ENCODE data around the gene TMEM234.
A peak's percentile ranks its signal among the peaks of the same experiment; 100 is the strongest.

Gene TMEM234

DNA sequence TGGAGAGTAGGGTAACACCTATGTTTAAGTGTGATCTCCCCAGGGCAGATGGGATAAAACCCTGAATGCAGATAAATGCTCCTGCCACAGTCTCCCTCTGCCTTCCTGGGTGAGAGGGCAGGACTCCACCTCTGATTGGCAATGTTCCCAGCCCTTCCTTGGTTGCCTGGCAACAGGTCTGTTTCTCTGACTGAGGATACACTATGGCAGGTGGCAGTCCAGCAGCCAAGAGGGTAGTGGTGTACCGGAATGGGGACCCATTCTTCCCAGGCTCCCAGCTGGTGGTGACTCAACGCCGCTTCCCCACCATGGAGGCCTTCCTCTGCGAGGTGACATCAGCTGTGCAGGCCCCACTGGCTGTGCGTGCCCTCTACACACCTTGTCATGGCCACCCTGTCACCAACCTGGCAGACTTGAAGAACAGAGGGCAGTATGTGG lies 13.2 kb downstream of the TMEM234 start, which contains the start of gene DCDC2B:
Gene DCDC2B (plus strand): TSS at position 199 of the 438 bp plus-strand sequence. CDS start 5 bp downstream, at position 204.
- peak; percentile 60 to 61 for DNase-seq (ENCODE audit: low read depth in 2 of 2)
- TF ChIP-seq CTCF (IDR thresholded peaks at IDR 0.05; ENCODE audit: low read depth, low read length): no peak
- no peak within 1 kb of the TSS for H3K4me3 ChIP-seq (replicated peaks in 1 of 2; ENCODE audit: low read depth in 2 of 2, low read length in 2 of 2)

- DNase-seq (ENCODE audit: low read depth in 2 of 2): no peak
- no peak overlapping the region for H3K4me3 ChIP-seq (replicated peaks in 1 of 2; ENCODE audit: low read depth in 2 of 2, low read length in 2 of 2)
- no peak for TF ChIP-seq CTCF (IDR thresholded peaks at IDR 0.05; ENCODE audit: low read depth, low read length)
Measured at GRCh38 chr1:32208469-32208868, 13.7 kb downstream of the TMEM234 start.

- TF ChIP-seq CTCF (IDR thresholded peaks at IDR 0.05; ENCODE audit: low read depth, low read length): no peak
- peak; percentile 77 to 84 for DNase-seq (ENCODE audit: low read depth in 2 of 2)
- H3K4me3 ChIP-seq (replicated peaks in 1 of 2; ENCODE audit: low read depth in 2 of 2, low read length in 2 of 2): peak within 1 kb of the TSS; percentile 75 to 79
Measured at GRCh38 chr1:32205401-32206370, 16.5 kb downstream of the TMEM234 start, which contains the start of gene IQCC. Gene IQCC (plus strand): TSS chr1:32205671. CDS start chr1:32205682, 11 bp downstream.

- DNase-seq (ENCODE audit: low read depth in 2 of 2): no peak
- H3K4me3 ChIP-seq (replicated peaks in 1 of 2; ENCODE audit: low read depth in 2 of 2, low read length in 2 of 2): peak overlapping the region; percentile 75 to 79
- no peak for TF ChIP-seq CTCF (IDR thresholded peaks at IDR 0.05; ENCODE audit: low read depth, low read length)
Measured at GRCh38 chr1:32204943-32205361, 17.2 kb downstream of the TMEM234 start.

- no peak for TF ChIP-seq CTCF (IDR thresholded peaks at IDR 0.05; ENCODE audit: low read depth, low read length)
- peak; percentile 61 to 64 for DNase-seq (ENCODE audit: low read depth in 2 of 2)
- peak overlapping the region; percentile 69 to 77 for H3K4me3 ChIP-seq (replicated peaks in 1 of 2; ENCODE audit: low read depth in 2 of 2, low read length in 2 of 2)
Measured at GRCh38 chr1:32201011-32201855, 20.9 kb downstream of the TMEM234 start.

DNA sequence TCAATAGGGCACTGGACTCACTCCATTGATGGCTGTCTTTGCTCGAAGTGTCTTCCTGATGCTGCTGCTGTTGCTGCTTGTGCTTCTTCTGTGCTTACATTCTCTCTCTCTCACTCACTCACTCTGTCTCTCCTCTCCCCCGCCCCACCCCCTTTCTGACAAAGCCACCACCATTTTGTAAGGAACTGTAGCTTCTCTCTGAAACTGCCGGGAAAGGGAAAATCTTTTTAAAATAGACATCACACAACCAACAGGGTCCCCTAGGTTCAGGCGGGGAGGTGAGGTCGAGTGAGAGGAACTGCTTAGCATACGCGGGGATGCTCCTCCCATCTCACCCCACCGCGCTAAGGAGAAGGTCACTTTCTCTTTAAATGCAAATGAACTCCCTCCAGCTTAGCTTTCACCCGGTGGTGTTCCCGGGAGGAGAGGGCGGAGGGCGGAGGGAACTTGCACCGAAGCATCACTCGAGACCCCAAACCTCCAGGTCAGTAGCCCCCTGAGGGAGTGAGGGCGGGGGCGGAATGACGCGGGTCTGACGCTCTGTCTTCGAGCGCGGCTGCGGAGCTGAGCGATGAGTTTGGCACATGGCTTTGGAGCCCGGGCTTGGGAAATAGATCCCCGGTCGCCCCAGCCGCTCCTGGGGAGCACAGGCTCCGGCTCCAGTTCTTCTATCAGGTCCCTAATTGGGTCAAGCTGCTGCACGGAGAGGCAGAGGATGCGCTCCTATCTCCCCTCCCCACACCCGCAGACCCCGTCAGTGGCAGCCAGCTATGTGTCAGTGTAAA lies 21.7 kb downstream of the TMEM234 start, which contains the start of gene CCDC28B:
Gene CCDC28B (plus strand): TSS at position 370 of the 785 bp plus-strand sequence. CDS start 1,341 bp downstream, outside the sequence.
- peak within 1 kb of the TSS; percentile 69 to 77 for H3K4me3 ChIP-seq (replicated peaks in 1 of 2; ENCODE audit: low read depth in 2 of 2, low read length in 2 of 2)
- peak; percentile 69 to 76 for DNase-seq (ENCODE audit: low read depth in 2 of 2)
- no peak for TF ChIP-seq CTCF (IDR thresholded peaks at IDR 0.05; ENCODE audit: low read depth, low read length)

All from cardiac fibroblast (primary cell).